GM21737 (cell line): ENCODE data around the gene SERPINB13.
"Not testable (repeated sequence)": the region's sequence is repeated elsewhere in the genome, so short reads cannot be mapped to it uniquely, and the experiment has no call there.

Source experiments
- ATAC-seq: cut with Tn5 transposase; IDR thresholded peaks from one replicate; pipeline ENCODE4 v1.9.1; 2021; ENCODE audit warnings: mild to moderate bottlenecking, moderate library complexity; ENCODE audit not compliant: unreplicated experiment

The SERPINB13 gene

GRCh38 chr18:63590373-63590772, 3.2 kb downstream of the SERPINB13 start:
- no peak for ATAC-seq

- ATAC-seq = no peak
Observed at GRCh38 chr18:63590966-63591695, 4.0 kb downstream of the SERPINB13 start.

- no peak for ATAC-seq
Observed at GRCh38 chr18:63591725-63592124, 4.6 kb downstream of the SERPINB13 start.

GRCh38 chr18:63592471-63592870, 5.3 kb downstream of the SERPINB13 start:
- no peak for ATAC-seq

DNA sequence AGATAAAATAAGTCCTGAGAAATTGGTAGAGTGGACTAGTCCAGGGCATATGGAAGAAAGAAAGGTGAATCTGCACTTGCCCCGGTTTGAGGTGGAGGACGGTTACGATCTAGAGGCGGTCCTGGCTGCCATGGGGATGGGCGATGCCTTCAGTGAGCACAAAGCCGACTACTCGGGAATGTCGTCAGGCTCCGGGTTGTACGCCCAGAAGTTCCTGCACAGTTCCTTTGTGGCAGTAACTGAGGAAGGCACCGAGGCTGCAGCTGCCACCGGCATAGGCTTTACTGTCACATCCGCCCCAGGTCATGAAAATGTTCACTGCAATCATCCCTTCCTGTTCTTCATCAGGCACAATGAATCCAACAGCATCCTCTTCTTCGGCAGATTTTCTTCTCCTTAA, 9.8 kb downstream of the SERPINB13 start:
- ATAC-seq = no peak

DNA sequence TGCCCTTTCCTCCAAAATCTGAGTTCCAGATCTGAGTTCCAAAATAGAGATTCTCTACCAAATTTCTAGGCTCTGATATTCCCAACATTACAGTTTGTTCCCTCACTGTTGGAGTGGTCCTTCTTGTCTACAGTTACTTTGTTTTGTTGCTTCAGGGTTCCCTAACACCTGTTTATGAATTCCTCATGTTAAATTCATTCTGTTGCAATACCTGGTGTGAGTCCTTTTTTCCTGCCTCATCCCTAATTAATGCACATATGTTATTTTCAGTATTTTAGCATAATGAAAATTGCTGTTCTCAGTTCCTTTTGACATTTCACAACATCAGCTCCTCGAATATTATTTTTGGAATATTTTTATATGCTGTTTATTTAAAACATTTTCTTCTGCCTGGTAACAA, 16.2 kb downstream of the SERPINB13 start:
- ATAC-seq = no peak

GRCh38 chr18:63603772-63604171, 16.6 kb downstream of the SERPINB13 start:
- ATAC-seq = peak; percentile 98

GRCh38 chr18:63604791-63605567, 17.8 kb downstream of the SERPINB13 start:
- ATAC-seq = no peak

DNA sequence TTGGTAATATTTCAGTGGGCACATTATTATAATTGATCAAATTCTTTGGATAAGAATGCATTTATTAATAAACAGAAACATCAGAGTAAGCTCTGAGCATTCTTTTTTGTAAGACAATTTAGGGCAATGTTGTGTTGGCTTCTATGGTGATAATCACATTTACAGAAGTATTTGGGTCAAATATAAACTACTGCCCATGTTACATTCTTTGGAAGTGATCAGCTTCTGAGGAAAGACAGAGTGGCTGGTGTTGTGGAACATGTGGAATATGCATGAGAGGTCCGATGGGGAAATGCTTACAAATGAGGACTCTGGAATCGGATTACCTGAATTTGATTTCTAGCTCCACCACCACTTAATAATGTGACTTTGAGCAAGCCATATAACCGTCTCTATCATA, 19.4 kb downstream of the SERPINB13 start:
- no peak for ATAC-seq

DNA sequence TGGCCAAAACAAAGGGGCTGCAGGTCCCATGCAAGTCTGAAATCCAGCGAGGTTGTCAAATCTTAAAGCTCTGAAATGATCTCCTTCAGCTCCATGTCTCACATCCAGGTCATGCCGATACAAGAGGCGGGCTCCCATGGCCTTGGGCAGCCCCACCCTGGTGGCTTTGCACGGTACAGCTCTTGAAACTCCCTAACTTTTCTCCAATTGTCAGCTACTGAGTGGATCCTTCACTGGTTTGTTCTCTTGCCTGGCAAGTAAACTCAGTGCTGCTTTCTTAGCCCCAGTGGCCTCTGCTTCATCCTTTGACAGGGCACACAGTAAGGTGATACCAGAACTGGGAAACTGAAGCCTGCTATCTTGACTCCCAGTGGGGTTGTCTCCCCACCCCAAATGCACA, 26.3 kb downstream of the SERPINB13 start:
- no peak for ATAC-seq

DNA sequence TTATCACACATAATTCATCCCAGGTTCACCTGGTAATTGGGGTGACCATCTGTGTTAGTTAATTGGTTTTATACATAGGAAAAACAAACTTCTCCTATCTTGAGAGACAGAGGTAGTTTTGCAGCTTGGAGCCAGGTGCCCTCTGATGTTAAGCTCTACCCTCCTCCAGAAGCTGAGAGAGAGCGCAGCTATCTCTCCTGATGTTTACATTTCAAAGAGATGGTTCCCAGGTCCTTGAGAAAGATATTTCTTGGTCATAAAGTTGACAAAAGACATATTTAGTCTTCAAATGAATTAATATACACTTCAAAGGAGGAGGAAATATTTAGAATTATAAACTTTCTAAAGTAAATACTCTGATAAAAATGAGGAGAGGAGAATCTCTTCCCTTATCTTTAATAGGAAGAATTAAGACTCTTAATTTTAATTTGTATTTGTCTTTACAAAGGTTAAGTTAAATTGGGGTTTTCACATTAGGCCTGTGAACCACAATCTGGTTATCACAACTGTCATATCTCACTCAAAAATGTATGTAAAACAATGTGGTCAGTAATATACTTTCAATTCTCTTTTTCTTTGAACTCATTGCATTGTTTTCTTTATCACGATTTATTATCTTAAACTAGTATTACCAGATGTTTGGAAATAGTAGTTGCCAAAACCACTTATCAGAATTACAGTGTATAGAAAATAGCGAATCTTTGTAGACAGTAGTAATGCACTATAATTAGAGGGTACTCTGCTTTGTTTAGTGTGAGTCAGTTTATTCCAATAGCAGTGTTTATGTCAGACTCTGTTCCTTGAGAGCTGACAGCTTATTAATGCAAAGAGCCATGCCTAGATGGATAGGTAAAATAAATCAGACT, 30.1 kb downstream of the SERPINB13 start:
- peak; percentile 57 for ATAC-seq

- no peak for ATAC-seq
Observed at GRCh38 chr18:63617915-63618234, 30.7 kb downstream of the SERPINB13 start.

DNA sequence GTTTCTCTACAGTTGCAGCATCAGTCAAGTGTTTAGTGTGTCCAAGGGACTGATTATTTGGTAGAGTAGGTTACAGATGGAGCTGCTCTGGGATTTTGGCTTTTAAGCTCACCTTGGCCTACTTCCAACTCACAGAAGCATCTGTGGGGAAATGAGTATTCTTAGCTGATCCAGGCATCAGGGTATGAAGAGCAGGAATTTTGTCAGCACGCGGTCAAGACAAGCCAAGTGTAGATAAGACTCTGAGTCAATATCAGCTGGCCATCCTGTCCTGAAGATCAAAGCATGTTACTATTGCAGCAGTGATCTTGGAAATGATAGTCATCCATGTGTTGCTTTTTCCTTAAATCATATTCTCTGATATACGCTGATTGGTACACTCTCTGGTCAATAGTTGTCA, 32.5 kb downstream of the SERPINB13 start:
- ATAC-seq = no peak

DNA sequence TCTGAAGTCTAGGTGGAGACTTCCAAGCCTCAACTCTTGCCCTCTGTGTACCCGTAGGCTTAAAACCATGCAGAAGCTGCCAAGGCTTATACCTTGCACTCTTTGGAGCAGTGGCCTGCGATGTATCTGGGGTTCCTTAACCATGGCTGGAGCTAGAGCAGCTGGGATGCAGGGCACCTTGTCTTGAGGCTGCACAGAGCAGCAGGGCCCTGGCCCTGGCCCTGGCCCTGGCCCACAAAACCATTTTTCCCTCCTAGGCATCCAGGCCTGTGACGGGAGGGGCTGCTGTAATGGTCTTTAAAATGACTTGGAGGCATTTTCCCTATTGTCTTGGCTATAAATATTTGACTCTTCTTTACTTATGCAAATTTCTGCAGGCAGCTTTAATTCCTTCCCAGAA, 37.7 kb downstream of the SERPINB13 start:
- ATAC-seq = no peak

DNA sequence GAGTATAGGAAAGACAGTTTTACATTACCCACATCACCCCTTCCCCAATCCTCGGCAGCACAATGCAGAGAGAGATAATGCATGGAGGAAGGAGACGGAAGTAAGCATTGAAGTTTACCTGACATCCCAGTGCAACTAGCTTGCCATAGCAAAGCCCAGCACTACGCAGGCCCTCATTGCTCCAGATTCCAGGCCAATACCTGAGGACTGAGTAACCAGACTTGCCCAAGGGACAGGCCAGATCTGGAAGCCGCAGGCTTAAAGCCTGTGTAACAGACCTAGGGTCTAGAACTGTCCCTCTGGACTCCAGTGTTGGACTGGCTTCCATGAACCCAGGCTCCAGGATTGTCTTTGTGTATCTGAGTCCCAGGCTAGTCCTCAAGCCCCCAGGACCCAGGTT, 39.3 kb downstream of the SERPINB13 start:
- no peak for ATAC-seq

- ATAC-seq = no peak
Observed at GRCh38 chr18:63627819-63628218, 40.7 kb downstream of the SERPINB13 start.

- no peak for ATAC-seq
Observed at GRCh38 chr18:63637703-63638102, 50.6 kb downstream of the SERPINB13 start.

DNA sequence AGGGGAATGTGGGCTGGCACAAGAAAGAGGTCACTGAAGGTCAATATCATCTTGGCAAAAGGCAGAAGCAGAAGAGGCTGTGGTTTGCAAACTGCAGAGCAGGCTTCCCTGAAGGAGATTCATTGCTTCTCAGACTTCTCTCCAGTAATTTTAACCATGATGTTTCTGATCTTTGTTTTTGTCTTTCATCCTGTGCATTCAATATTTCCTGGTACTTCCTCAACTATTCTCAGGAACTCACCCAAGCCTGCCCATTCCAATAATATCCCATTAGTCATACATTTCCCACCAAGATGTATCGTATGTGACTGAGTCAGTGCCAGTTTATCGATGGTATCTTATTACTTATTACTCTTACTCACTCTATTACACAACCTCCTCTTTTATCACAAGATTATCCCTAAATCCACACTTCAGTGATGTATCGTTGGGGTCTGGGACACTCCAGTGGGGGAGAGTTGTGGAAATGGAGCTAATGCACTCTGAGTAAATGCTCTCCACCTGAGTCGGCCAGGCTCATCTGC, 54.1 kb downstream of the SERPINB13 start:
- ATAC-seq = not testable (repeated sequence)

DNA sequence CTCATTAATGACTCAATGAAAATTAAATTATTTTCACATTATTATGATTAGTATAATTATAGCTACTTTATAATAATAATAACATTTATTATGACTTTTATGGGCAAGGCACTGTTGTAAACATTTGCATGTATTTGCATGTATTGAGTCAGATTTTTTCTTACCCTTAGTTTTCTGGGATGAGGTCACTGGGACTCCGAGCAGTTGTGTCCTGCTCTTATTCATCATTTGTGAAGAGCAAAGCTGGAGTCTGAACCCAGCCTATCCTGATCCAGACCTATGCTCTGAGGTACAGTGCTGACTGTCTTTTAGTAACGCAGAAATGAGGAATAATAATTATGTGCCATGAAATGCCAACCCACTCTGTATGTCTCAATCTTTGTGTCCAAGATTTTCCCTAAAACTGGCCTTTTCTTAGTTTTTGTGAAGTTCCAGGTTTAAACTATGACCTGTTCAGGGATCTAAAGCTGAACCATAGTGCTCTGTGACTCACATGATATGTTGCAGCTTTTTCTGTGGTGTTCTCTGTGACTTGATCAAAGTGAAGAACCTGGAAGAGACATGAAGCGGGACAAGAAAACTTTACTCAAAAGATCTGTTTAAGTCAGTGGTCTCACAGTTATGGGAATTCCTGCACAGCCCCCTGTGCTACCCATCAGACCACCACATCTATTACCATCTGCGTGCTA, 55.7 kb downstream of the SERPINB13 start:
- not testable (repeated sequence) for ATAC-seq

- ATAC-seq = not testable (repeated sequence)
Observed at GRCh38 chr18:63644142-63644541, 57.0 kb downstream of the SERPINB13 start, which contains the start of gene SERPINB4. SERPINB4 (minus strand) TSS chr18:63644256; CDS start chr18:63643577, 679 bp downstream.

DNA sequence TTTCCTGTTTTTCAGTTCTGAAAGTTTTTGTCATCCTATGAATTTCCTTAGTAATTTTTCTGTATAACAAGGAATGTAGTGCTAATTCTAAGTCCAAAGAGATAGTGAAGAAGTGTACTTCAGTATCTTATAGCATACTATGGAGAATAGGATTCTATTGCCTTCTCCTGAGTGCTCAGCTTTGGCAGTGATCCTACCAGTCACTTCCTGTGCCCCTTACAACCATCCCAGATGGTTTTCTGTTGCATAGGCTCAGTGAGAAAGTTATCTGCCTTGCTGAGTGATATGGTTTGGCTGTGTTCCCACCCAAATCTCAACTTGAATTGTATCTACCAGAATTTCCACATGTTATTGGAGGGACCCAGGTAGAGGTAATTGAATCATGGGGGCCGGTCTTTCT, 57.6 kb downstream of the SERPINB13 start:
- ATAC-seq = not testable (repeated sequence)
